Measurements from ENCODE around the gene STEEP1.

Gene STEEP1

GRCh38 chrX:119503484-119503861 is 61.7 kb downstream of the STEEP1 start:
- Histone ChIP-seq H3K4me3 (ENCODE audit: insufficient read depth, low read length, poor library complexity, severe bottlenecking) (no peak overlapping the region), H3K9me3 (ENCODE audit: insufficient read depth, low read length) (no peaks in the 10 kb centered on the region), H3K27me3 (ENCODE audit: low read length) (no peaks in the 10 kb centered on the region), H3F3A (ENCODE audit: insufficient read depth) (no peaks in the 10 kb centered on the region), H3K36me3 (ENCODE audit: low read length) (no peaks in the 10 kb centered on the region), H2AFZ (ENCODE audit: low read depth, low read length, severe bottlenecking) (no peak overlapping the region), H3K27ac (ENCODE audit: low read depth, low read length) (no peak overlapping the region), H3K9ac (ENCODE audit: low read length) (no peak overlapping the region), H4K20me1 (ENCODE audit: low read depth, low read length) (no peaks in the 10 kb centered on the region), H3K79me2 (ENCODE audit: insufficient read depth, low read length) (no peaks in the 10 kb centered on the region), H3K9me2 (replicated peaks; ENCODE audit: insufficient read depth, low read length) (no peaks in the 10 kb centered on the region), H3K4me2 (ENCODE audit: low read depth, low read length, poor library complexity, severe bottlenecking) (no peak overlapping the region)
- no peak for TF ChIP-seq CTCF (IDR thresholded peaks at IDR 0.05; ENCODE audit: insufficient read depth, low read length, poor library complexity, severe bottlenecking)
- no peak for TF ChIP-seq EZH2phosphoT487 (conservative IDR thresholded peaks at IDR 0.05; ENCODE audit: low read length)

- Histone ChIP-seq H3K27ac (ENCODE audit: low read depth, low read length) (no peak overlapping the region), H3K9me3 (ENCODE audit: insufficient read depth, low read length) (no peaks in the 10 kb centered on the region)
These were observed 62.3 kb downstream of the STEEP1 start for GRCh38 chrX:119502727-119503483.

GRCh38 chrX:119501511-119502148 is 63.6 kb downstream of the STEEP1 start:
- no peak overlapping the region for H3K4me3 ChIP-seq (ENCODE audit: insufficient read depth, low read length, poor library complexity, severe bottlenecking)
- no peaks in the 10 kb centered on the region for H3F3A ChIP-seq (ENCODE audit: insufficient read depth)
- H3K9ac ChIP-seq (ENCODE audit: low read length): no peak overlapping the region
- no peak overlapping the region for H3K4me2 ChIP-seq (ENCODE audit: low read depth, low read length, poor library complexity, severe bottlenecking)
- TF ChIP-seq CTCF (IDR thresholded peaks at IDR 0.05; ENCODE audit: insufficient read depth, low read length, poor library complexity, severe bottlenecking) (no peak), EZH2phosphoT487 (conservative IDR thresholded peaks at IDR 0.05; ENCODE audit: low read length) (no peak)
- no peaks in the 10 kb centered on the region for H3K79me2 ChIP-seq (ENCODE audit: insufficient read depth, low read length)
- no peak overlapping the region for H3K27ac ChIP-seq (ENCODE audit: low read depth, low read length)
- no peak overlapping the region for H2AFZ ChIP-seq (ENCODE audit: low read depth, low read length, severe bottlenecking)
- no peaks in the 10 kb centered on the region for H3K9me3 ChIP-seq (ENCODE audit: insufficient read depth, low read length)
- H4K20me1 ChIP-seq (ENCODE audit: low read depth, low read length): no peaks in the 10 kb centered on the region
- no peaks in the 10 kb centered on the region for H3K27me3 ChIP-seq (ENCODE audit: low read length)
- no peaks in the 10 kb centered on the region for H3K9me2 ChIP-seq (replicated peaks; ENCODE audit: insufficient read depth, low read length)
- H3K36me3 ChIP-seq (ENCODE audit: low read length): no peaks in the 10 kb centered on the region

More at GRCh38 chrX:119502727-119503483, 62.3 kb downstream of the STEEP1 start:
- H2AFZ ChIP-seq (ENCODE audit: low read depth, low read length, severe bottlenecking): no peak overlapping the region
- H3K4me2 ChIP-seq (ENCODE audit: low read depth, low read length, poor library complexity, severe bottlenecking): no peak overlapping the region
- TF ChIP-seq CTCF (IDR thresholded peaks at IDR 0.05; ENCODE audit: insufficient read depth, low read length, poor library complexity, severe bottlenecking) (no peak), EZH2phosphoT487 (conservative IDR thresholded peaks at IDR 0.05; ENCODE audit: low read length) (no peak)
- H3K27me3 ChIP-seq (ENCODE audit: low read length): no peaks in the 10 kb centered on the region
- H3F3A ChIP-seq (ENCODE audit: insufficient read depth): no peaks in the 10 kb centered on the region
- H3K9ac ChIP-seq (ENCODE audit: low read length): no peak overlapping the region
- H3K9me2 ChIP-seq (replicated peaks; ENCODE audit: insufficient read depth, low read length): no peaks in the 10 kb centered on the region
- H3K79me2 ChIP-seq (ENCODE audit: insufficient read depth, low read length): no peaks in the 10 kb centered on the region
- H4K20me1 ChIP-seq (ENCODE audit: low read depth, low read length): no peaks in the 10 kb centered on the region
- no peaks in the 10 kb centered on the region for H3K36me3 ChIP-seq (ENCODE audit: low read length)
- no peak overlapping the region for H3K4me3 ChIP-seq (ENCODE audit: insufficient read depth, low read length, poor library complexity, severe bottlenecking)

Measured in SU-DHL-6 (cell line).